Small intestine (tissue), 7 donors: ENCODE measurements around the gene ABCC11. TPM values are rescaled to one million over a fixed set of nuclear protein-coding genes. Genes with fewer than 3 reads are reported as not detected.

Source experiments
- DNase-seq, 2 donors: peaks; one replicate each; pipeline versions ENCODE4 v3.0.0 to v3.0.0-alpha.2; 2013
- FAIRE-seq: peaks from 2 replicates; lab custom pipeline; 2012; peaks lifted over from hg19 to GRCh38; lab: Jason Lieb, UNC
- H3K27ac ChIP-seq, 3 donors: one replicate each; pipeline ENCODE4 v1.5.1; 2013; ENCODE audit warnings: low read length in 2 of 3, mild to moderate bottlenecking in 2 of 3, control low read depth in 1 of 3, inconsistent platforms in 1 of 3, low read depth in 1 of 3, moderate library complexity in 1 of 3
- H3K27me3 ChIP-seq, 3 donors: one replicate each; pipeline ENCODE4 v1.6.1; 2013; ENCODE audit warnings: low read length in 3 of 3, inconsistent platforms in 1 of 3; ENCODE audit not compliant: control insufficient read depth in 3 of 3, insufficient read depth in 3 of 3
- H3K36me3 ChIP-seq, 3 donors: one replicate each; pipeline ENCODE4 v1.6.1; 2013; ENCODE audit warnings: low read length in 3 of 3, inconsistent platforms in 1 of 3, low read depth in 1 of 3, mild to moderate bottlenecking in 1 of 3, moderate library complexity in 1 of 3; ENCODE audit not compliant: control insufficient read depth in 3 of 3, insufficient read depth in 2 of 3
- H3K4me1 ChIP-seq, 3 donors: one replicate each; pipeline ENCODE4 v1.6.1; 2013; ENCODE audit warnings: low read length in 2 of 3, inconsistent platforms in 1 of 3, low read depth in 1 of 3, mild to moderate bottlenecking in 1 of 3, moderate library complexity in 1 of 3; ENCODE audit not compliant: control insufficient read depth in 3 of 3, insufficient read depth in 2 of 3
- H3K4me3 ChIP-seq, 3 donors: one replicate each; pipeline ENCODE4 v1.5.1; 2013; ENCODE audit warnings: low read length in 3 of 3, control low read depth in 1 of 3, inconsistent platforms in 1 of 3, low read depth in 1 of 3, mild to moderate bottlenecking in 1 of 3, moderate library complexity in 1 of 3
- H3K9me3 ChIP-seq, 2 donors: one replicate each; pipeline ENCODE4 v1.6.1; 2013; ENCODE audit warnings: low read depth in 1 of 2, low read length in 1 of 2; ENCODE audit not compliant: control insufficient read depth in 2 of 2, insufficient read depth in 1 of 2
- WGBS, 3 donors: extraction: QIAGEN DNeasy Blood & Tissue Kit; methylation state at CpG; one replicate each; pipeline ENCODE4 v1.1.7; 2013; 5-methylcytosine and 5-hydroxymethylcytosine counted together
- polyA plus RNA-seq, 4 donors: library from polyadenylated mRNA; stranded (reverse) in 3 of 4; unstranded in 1 of 4; fragments of 200-250 nt in 3 of 4; fragments of 120-200 nt in 1 of 4; gene quantifications; one replicate each; pipeline versions ENCODE4 v1.2.1 to v1.2.3, GENCODE V29; 2013
- donor health status: healthy with polysubstance abuse.
- donor health status: control.
- donor health status: control.
- donor health status: Bipolar disorder and iron deficiency.
- donor health status: healthy.

Gene ABCC11
- polyA plus RNA-seq, 4 donors, result 0.15 to 0.22 (median 0.15) TPM; not detected in 1

DNA sequence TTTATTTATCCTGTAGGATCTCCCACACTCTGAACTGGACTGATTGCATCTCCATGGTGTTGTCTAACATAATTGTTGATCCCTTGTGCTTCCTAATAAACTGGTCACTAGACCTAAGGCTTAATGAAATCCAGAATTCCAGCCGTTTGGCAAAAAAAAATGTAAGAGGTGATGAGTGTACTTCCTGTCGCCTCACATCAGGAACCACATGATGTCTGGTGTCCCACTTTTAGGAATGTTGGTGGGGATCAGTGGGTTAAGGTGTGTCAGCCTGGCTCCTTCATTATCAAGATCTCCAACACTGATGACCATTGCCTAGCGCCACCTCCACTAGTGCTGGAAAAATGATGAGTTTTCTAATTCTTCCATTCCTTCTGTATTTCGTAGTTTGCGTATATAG is 21.9 kb downstream of the ABCC11 start:
- no peak overlapping the region for H3K4me3 ChIP-seq
- H3K9me3 ChIP-seq, result no peaks in the 10 kb centered on the region
- no peak for FAIRE-seq

GRCh38 chr16:48223490-48223889 is 23.8 kb downstream of the ABCC11 start:
- 94 to 97% (median 95%) methylated on average over 4 of the region's 4 CpGs for WGBS, 3 donors
- Histone ChIP-seq H3K4me3 (no peak overlapping the region), H3K27ac (no peak overlapping the region), H3K36me3 (no peaks in the 10 kb centered on the region), H3K27me3 (no peaks in the 10 kb centered on the region), H3K4me1 (no peaks in the 10 kb centered on the region), H3K9me3 (no peaks in the 10 kb centered on the region)
- FAIRE-seq (no peak), DNase-seq (no peak)

More for the DNA sequence above, 21.9 kb downstream of the ABCC11 start:
- WGBS, 3 donors, result 82 to 94% (median 90%) methylated on average over 5 of the region's 5 CpGs
- no peaks in the 10 kb centered on the region for H3K4me1 ChIP-seq
- no peak for DNase-seq
- H3K27me3 ChIP-seq, result no peaks in the 10 kb centered on the region
- H3K36me3 ChIP-seq, result no peaks in the 10 kb centered on the region
- no peak overlapping the region for H3K27ac ChIP-seq

- Histone ChIP-seq H3K4me1 (no peaks in the 10 kb centered on the region), H3K27ac (no peak overlapping the region), H3K4me3 (no peak overlapping the region), H3K9me3 (no peaks in the 10 kb centered on the region), H3K36me3 (no peaks in the 10 kb centered on the region), H3K27me3 (no peaks in the 10 kb centered on the region)
- 74 to 81% (median 81%) methylated on average over 3 of the region's 3 CpGs for WGBS, 3 donors
- FAIRE-seq, result no peak
- DNase-seq, result no peak
These were observed 26.4 kb downstream of the ABCC11 start for GRCh38 chr16:48220891-48221290.

DNA sequence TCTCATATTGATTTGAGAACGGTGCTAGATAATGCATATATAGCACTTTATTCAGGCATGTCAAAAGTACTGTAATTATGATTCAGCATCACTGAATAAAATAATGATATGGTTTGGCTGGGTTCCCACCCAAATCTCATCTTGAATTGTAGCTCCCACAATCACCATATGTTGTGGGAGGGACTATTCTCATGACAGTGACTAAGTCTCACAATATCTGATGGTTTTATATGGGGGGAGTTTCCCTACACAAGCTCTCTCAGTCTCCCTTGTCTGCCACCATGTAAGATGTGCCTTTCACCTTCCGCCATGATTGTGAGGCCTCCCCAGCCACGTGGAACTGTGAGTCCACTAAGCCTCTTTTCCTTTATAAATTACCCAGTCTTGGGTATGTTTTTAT is 28.9 kb downstream of the ABCC11 start:
- Histone ChIP-seq H3K36me3 (no peaks in the 10 kb centered on the region), H3K4me3 (no peak overlapping the region), H3K4me1 (no peaks in the 10 kb centered on the region), H3K9me3 (no peaks in the 10 kb centered on the region), H3K27me3 (no peaks in the 10 kb centered on the region), H3K27ac (no peak overlapping the region)
- FAIRE-seq (no peak), DNase-seq (no peak)
- WGBS, 3 donors, result 81 to 87% (median 86%) methylated on average over 3 of the region's 3 CpGs

DNA sequence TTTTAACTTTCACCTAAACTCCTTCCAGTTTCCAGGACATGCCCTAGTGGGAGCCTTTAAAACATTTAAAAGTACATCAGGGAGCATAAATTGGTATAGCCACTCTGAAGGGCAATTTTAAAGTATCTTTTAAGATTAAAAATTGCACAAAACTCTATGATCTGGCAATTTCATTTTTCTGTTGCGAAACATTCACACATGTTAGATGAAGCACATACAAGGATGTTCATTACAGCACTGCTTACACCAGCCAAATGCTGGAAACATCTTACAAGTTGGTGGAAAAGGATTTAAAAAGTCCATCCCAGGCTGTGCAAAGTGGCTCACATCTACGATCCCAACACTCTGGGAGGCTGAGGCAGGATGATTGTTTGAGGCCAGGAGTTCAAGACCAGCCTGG is 29.6 kb downstream of the ABCC11 start:
- Histone ChIP-seq H3K36me3 (no peaks in the 10 kb centered on the region), H3K27me3 (no peaks in the 10 kb centered on the region), H3K4me3 (no peak overlapping the region), H3K4me1 (no peaks in the 10 kb centered on the region), H3K27ac (no peak overlapping the region), H3K9me3 (no peaks in the 10 kb centered on the region)
- FAIRE-seq (no peak), DNase-seq (no peak)
- 80 to 91% (median 90%) methylated on average over 2 of the region's 2 CpGs for WGBS, 3 donors

DNA sequence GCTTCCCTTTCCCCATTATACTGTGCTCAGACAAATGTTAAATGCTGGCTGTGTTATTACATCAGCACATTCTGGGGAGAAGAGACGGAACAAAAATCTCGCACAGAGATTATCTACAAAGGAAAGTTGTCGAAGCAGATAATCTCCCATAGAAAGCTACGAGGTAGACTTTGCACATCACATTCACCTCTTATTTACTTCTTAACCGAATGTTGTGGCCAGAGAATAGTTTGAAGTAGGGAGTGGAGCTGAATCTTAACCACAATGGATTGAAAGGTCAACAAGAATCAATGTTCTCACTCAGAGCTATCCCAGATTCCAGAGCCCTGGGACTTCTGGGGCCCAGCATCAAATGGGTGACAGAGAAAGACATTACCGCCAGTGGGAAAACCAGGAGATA is 31.6 kb downstream of the ABCC11 start:
- Histone ChIP-seq H3K4me1 (no peaks in the 10 kb centered on the region), H3K27me3 (no peaks in the 10 kb centered on the region), H3K9me3 (no peaks in the 10 kb centered on the region), H3K27ac (no peak overlapping the region), H3K4me3 (no peak overlapping the region), H3K36me3 (no peaks in the 10 kb centered on the region)
- FAIRE-seq, result no peak
- 32 to 68% (median 54%) methylated on average over 6 of the region's 6 CpGs for WGBS, 3 donors
- no peak for DNase-seq

GRCh38 chr16:48212033-48212432 is 35.3 kb downstream of the ABCC11 start:
- DNase-seq (no peak), FAIRE-seq (no peak)
- H3K4me1 ChIP-seq, result no peaks in the 10 kb centered on the region
- H3K36me3 ChIP-seq, result no peaks in the 10 kb centered on the region
- H3K4me3 ChIP-seq, result no peak overlapping the region
- no peaks in the 10 kb centered on the region for H3K9me3 ChIP-seq
- no peaks in the 10 kb centered on the region for H3K27me3 ChIP-seq
- 72 to 88% (median 85%) methylated on average over 3 of the region's 3 CpGs for WGBS, 3 donors
- H3K27ac ChIP-seq, result no peak overlapping the region

GRCh38 chr16:48210747-48211146 is 36.6 kb downstream of the ABCC11 start:
- 86 to 87% (median 86%) methylated on average over 6 of the region's 6 CpGs for WGBS, 3 donors
- DNase-seq, result no peak
- Histone ChIP-seq H3K4me1 (no peaks in the 10 kb centered on the region), H3K27me3 (no peaks in the 10 kb centered on the region), H3K27ac (no peak overlapping the region), H3K4me3 (no peak overlapping the region), H3K9me3 (no peaks in the 10 kb centered on the region), H3K36me3 (no peaks in the 10 kb centered on the region)
- no peak for FAIRE-seq

GRCh38 chr16:48206594-48207242 is 40.6 kb downstream of the ABCC11 start:
- Histone ChIP-seq H3K4me1 (peaks cover 0 to 13% (median 0%) of the 10 kb centered on the region in 3 donors), H3K27me3 (no peaks in the 10 kb centered on the region), H3K36me3 (no peaks in the 10 kb centered on the region), H3K4me3 (no peak overlapping the region), H3K27ac (no peak overlapping the region), H3K9me3 (no peaks in the 10 kb centered on the region)
- FAIRE-seq, result no peak
- DNase-seq, result peak in 1 of 2 donors; percentile 54
- WGBS, 3 donors, result 72 to 79% (median 73%) methylated on average over 8 of the region's 8 CpGs
